Measurements from ENCODE around the gene ETF1.
"Not testable (repeated sequence)": the region's sequence is repeated elsewhere in the genome, so short reads cannot be mapped to it uniquely, and the experiment has no call there.

Gene ETF1

DNA sequence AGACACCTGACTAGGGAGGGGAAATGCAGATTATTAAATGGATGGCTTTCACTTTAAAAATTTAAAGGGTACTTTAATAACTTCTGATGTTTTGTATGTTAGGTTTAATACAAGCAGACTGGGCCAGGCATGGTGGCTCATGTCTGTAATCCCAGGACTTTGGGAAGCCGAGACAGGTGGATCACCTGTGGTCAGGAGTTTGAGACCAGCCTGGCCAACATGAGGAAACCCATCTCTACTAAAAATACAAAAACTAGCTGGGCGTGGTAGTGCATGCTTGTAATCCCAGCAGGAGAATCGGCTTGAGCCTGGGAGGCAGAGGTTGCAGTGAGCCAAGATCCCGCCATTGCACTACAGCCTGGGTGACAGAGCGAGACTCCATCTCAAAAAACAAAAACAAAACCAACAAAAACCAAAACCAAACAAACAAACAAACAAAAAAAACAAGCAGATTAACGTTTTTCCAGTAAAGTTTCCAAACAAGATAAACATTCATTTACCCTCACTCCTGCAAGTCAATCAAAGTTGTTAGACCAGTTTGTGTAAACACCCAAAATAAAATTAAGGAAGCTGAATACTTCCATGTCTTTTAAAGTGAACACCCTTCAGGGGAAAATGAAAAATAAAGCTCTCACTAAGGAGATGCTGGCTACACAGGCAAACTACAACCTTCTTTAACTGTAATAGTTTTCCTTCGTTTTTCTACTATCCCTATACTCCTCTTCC, 14.1 kb downstream of the ETF1 start:
- no peak for DNase-seq (ENCODE audit: low spot score)

DNA sequence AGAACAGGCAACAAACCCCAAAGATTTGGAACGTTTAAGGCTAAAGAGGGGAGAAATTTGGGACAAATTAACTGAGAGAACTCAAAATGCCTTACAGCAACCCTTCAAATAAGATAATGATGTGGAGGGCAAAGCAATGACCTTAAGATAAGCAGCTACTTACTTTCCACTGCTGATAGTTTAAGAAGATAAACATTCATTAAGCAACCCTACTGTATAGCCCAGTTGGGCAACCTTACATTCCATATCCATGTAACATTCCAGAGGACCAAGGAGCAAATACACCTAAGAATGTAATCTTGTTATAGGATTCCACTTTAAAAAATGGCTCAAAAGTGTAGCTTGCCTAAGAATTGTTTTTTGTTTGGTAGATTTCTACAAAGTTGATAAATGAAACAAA, 14.8 kb downstream of the ETF1 start:
- no peak for DNase-seq (ENCODE audit: low spot score)

DNA sequence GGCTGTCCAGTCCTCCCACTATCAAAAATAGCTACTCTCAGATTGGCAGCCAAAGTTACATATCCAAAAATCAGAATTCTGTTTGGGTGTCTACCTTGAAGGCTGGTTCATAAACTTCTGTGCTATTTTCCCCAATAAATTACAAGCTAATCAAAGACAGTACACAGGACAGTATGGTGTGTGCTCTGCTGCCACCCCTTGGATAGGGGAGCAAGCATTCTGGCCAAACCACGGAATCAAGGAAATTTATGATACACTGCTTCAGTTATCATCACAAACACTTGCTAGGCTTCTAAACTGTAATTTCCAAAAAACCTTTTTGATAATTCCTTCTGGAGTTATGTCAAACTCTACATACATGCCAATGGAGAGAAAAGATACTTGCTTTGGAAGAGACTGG, 15.9 kb downstream of the ETF1 start:
- DNase-seq (ENCODE audit: low spot score): no peak

DNA sequence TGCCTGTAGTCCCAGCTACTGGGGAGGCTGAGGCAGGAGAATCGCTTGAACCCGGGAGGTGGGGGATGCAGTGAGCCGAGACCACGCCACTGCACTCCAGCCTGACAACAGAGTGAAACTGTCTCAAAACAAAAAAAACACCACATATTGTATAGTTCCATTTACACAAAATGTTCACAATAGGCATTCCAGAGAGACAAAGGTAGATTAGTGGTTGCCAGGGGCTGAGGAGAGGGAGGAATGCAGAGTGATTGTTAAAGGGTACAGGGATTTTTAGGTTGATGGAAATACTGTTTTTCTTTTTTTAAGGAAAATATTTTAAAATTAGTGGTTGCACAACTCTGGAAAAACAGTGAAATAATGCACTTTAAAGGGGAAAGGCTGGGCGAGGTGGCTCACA, 19.6 kb downstream of the ETF1 start:
- no peak for DNase-seq (ENCODE audit: low spot score)

DNA sequence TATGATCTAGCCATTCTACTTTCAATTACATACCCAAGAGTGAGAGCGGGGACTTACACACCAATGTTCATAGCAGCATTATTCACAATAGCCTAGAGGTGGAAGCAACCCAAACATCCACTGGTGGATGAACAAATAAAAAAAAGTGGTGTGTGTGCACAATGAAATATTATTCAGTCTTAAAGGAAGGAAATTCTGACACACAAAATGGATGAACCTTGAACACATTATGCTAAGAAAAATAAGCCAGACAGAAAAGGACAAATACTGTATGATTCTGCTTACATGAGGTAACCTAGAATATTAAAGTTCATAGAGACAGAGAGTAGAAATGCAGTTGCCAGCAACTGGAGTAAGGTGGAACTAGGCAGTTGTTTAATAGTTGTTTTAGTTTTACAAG, 22.1 kb downstream of the ETF1 start:
- DNase-seq (ENCODE audit: low spot score): no peak

DNA sequence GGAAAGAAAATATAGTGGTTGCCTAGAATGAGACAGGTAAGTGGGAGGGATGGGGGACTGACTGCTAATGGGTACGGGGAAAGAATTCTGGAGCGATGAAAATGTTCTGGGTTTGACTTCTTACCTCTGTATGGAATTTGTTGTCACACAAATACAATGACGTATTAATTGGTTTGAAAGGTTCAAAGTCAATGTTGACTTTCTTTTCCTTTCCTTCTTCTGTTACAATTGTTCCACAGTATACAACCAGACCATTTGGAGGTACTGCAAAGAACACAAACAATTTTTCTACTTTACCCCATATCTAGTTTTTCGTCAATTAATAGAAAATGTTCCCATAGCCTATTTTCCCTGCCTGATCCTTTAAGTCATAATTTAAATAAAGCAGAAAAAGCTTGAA, 25.6 kb downstream of the ETF1 start:
- no peak for DNase-seq (ENCODE audit: low spot score)

DNA sequence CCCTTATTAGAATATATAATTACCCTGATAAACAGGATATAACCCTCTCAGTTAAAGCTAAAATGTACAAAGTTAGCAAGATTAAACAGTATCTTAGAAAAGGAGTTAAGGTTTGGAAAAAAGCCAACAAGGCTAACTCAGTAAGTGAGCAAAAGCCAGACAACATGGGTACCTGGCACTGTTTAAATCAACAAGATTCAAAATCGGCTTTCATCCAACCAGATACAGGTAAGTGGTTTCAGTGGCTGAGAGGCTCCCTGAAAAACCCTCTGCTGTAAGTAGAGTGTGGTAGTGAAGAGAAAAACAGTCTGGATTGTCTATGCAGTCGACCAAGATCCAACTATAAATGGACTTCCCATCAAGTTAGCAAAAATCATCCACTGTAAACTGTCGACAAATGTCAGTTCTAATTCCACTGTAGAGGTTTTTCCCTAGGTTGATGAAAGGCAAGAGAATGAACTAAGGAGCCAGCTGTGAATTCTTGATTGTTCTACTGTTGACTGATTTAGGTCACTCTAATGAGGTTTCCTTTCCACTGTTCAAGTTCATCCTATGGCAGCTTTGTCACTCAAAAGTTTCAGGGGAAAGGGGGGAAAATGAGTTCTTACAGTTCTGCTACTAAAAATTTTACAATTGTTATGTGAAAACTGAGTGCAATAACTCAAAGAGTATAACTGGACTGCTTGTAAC, 27.3 kb downstream of the ETF1 start:
- DNase-seq (ENCODE audit: low spot score): no peak

DNA sequence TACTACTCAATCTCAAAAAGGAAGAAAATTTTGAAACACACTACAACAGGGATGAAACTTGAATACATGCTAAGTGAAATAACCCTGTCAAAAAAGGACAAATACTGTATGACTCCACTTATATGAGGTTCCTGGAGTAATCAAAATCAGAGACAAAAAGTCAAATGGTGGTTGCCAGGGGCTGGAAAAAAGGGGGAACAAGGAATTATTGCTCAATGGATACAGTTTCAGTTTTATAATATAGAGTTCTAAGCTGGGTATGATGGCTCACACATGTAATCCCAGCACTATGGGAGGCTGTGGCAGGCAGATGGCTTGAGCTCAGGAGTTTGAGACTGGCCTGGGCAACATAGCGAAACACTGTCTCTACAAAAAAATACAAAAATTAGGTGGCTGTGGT, 29.0 kb downstream of the ETF1 start:
- DNase-seq (ENCODE audit: low spot score): no peak

DNA sequence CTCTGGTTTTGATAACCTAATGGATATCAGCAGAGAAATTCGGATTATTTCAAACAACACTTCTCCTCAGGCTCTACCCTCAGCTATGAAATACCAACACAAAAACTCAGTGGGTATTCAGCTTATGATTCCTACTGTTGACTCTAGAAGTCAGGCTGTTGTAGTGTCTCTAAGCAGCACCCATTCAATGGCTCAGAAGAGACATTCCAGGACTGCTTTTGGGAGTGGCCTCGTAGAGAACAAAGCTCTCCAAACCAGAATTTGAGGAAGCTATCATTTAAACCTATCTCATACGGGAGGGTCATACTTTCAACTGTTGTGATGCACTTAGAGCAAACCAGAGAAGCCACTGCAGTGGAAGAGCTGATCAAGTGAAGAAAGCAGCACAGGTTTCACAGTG, 34.1 kb downstream of the ETF1 start:
- DNase-seq (ENCODE audit: low spot score): no peak

DNA sequence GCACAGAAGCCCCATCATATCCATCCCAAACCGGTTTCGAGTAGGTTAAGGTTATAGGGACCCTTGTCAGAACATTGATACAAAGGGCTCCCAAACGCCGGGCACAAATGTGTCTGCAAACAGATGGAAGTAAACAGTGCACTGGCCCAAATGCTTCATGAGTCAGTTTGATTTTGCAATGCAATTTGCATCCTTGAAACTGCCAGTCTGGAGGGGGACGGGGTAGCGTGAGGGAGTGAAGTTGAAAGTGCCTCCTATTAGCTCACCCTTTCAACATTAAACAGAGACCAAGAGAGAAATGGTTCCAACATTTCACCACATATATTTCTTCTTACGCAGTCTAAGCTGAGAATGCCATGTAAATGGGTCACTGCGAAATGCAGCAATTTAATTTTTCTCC, 35.6 kb downstream of the ETF1 start:
- not testable (repeated sequence) for DNase-seq (ENCODE audit: low spot score)

DNA sequence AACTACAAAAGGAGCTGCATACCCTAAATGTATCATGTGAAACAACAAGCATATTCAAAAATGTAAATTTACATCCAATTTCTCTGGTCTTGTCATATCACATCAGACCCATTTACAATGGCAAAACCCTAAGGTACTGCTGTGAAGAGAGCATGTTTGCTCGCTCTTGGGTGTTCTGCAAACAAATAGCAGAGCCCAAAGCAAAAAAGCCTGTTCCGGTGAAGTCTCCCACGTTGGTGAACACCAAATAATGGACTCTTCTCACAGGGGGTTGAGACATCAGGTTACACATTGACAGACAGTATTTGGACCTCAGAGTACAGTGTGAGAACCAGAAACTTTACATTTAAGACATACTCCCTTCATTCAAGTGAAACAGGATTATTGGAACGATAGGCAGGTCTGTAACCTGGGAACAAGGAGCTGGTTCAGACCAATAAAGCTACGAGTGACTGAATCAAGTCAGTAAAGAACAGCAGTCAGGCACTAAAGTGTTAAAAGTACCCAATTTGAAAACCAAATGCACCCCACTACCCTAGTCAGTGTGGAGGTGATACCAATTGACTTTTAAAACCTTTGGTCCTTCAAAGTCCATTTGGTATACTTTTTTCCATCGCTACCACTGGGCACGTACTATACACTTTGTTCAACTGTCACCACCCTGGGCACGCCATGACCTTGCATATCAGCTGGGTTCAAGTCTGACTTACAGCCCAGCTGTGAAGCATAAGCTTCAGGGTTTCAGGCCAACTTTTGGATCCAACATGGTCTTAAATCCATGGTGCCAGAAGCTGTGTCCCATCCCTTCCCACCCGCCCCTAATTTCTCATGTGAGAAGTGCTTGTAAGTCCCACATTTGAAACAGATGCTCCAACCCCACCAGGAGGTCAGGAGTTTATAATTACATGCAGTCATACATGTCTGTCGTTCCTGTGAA, 36.4 kb downstream of the ETF1 start:
- no peak for DNase-seq (ENCODE audit: low spot score)

DNA sequence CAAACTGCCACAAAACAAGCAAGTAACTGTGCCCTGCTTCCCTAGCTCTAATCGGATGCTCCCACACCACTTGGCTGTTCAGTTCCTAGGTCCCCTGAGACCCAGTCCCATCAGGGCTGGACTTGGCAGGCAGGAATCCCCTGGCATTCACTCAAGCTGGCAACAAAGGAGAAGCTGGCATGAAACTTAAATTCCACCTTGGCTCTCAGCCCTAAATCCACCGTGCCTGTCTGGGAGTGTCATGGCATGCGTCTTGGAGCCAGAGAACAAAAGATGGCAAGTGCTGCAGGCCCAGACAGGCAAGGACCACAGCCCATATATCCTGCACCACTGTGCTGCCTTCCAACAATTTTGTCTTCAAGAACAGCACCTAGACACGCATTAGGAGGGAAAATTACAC, 38.2 kb downstream of the ETF1 start:
- no peak for DNase-seq (ENCODE audit: low spot score)

DNA sequence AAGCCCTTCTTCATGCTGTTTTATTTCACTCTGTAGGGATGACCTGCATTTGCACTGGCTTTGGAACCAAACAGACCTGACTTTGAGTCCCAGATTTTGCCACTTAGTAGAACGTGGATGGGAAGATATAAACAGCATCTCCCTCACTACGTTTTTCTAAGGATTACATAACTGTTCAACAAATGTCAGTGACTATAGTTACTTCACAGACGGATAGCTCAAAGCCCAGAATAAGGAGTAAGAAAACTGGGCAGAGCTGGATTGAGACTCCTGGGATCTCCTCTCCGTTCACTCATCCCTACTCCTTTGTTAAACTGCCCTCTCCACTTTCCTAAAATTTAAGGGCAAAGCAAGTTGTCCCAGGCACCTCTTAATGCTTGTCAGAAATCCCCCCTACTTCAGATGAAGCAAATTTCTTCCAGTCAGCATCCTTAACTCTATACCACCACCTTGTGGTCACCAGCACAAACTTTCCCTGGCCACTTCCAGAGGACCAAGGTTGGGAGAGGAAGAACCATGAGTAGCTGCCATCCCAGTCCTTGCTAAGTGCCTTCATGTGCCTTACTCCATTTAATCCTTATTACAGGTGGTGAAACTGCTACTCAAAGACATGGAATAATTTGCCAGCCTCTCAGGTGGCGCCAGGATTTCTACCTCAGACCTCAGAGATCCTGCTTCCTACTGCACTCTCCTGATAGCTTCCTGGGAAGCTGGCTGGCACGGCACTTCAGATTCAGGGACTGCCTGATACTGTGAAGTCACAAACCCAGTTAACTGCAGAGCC, 39.4 kb downstream of the ETF1 start:
- DNase-seq (ENCODE audit: low spot score): peak; percentile 73

DNA sequence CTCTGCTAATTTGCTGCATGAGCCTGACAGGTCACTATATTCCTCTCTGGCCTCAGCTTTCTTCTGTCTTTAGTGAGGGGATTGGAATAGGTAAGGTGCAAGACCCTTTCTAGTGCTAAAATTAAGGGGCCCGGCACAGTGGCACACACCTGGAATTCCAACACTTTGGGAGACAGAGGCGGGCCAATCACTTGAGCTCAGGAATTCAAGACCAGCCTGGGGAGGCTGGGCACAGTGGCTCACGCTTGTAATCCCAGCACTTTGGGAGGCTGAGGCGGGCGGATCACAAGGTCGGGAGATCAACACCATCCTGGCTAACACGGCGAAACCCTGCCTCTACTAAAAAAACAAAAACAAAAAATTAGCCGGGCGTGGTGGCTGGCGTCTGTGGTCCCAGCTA, 40.5 kb downstream of the ETF1 start:
- DNase-seq (ENCODE audit: low spot score): no peak

DNA sequence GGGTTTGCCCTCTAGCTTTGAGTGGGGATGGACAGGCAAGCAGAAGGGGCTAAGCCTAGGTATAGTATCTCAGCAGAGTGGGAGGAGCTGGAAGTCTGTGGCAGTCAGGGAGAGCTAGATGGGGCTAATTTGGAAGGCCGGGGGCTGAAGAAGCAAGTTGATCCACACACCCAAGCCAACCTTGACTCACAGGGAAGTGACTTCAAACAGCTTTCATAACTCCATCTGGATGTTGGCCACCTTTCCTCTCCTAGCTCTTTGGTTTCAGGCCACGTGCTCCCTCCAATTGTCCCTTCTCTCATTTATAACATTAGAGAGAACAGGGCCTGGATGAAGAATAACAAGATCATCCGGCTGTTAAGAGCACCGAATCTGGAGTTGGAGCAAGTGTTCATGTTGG, 40.9 kb downstream of the ETF1 start:
- no peak for DNase-seq (ENCODE audit: low spot score)

DNA sequence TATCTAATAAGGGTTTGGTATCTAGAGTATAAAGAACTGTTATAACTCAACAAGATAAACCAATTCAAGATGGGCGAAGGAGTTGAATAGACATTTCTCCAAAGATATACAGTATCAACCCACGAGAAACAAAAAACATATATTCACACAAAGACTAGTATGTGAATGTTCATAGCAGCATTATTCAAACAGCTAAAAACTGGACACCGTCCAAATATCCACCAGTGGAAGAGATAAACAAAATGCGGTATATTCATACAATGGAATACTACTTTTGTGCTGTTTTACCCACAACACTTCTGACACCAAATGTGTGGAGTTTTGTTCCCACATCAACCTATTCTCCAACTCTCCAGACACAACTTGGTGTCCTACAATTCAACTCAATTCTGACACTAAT, 44.7 kb downstream of the ETF1 start:
- DNase-seq (ENCODE audit: low spot score): no peak

DNA sequence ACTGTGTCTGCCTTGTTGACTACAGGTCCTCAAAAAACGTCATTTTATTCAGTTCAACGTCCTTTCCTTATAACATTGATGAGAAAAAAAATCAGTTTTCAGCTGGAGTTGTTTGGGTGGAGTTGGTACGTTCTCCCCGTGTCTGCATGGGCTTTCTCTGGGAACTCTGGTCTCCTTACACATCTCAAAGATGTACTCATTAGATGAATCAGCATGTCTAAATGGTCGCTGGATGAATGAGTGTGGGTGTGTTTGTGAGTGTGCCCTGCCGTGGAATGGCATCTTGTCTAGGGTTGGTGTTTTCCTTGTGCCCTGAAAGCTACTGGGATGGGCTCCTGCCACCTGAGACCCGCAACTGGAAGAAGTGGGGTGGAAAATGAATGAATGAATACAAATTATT, 47.7 kb downstream of the ETF1 start:
- no peak for DNase-seq (ENCODE audit: low spot score)

DNA sequence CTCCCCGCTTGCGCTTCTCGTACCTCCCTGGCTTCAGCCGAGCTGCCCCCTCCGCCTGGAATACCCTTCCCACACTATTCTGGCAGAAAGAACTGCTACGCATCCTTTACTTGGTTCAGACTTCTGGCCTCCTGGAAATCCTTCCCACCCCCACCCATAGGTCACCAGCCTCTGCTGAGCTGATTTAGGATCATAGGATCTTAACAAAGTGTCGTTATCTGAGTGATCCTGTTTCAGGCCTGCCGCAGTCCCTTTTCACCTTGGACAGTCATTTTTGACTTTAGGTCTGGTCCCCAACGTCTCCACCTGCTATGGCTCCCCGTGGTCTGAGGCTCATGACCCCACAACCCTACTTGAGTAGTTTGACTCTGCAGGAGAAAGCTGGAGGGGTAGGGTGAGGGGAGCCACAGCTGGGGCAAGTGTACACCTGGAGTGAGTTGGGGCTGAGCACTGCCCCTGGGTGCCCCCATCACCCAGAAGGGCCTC, 50.4 kb downstream of the ETF1 start:
- no peak for DNase-seq (ENCODE audit: low spot score)

DNA sequence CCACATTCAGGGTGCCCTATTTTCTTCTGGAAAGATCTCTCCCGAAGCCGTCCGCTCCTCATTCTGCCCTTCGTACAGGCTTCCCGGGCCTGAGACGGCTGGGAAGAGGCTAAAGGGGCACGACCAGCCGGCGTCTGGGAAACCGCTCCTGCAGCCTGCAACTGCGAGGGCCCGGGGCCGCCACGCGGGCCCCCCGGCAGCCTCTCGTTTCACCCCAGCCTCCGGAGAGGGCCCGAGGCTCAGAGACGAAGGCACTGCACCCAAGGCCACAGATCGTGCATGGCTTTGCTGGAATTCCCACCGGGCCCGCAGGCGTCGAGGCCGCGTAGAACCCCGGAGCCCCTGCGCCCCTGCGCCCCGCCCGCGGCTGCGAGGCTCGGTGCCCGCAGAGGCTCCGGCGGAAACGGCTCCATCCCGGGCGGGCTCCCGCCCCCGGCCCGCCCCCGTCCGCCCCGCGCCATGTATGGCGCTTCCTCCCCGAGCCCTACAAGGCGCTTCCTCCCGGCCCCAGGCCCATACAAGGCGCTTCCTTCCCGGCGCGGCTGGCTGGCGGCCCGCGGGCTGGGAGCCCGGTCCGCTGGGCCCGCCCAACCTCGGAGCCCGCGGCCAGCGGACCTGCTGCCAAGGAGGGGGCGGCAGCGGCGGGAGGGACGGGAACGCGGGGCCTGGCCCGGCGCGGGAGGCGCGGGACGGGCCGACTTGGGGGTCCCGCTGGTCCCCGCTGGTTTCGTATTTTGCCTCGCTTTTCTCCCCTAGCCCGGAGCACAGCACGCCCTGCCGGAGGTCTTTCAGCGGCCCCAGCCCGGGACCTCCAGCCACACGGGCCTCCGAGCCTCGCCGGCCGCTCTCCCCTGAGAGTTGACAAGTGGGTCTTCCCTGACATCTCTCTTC, 51.1 kb downstream of the ETF1 start:
- peak; percentile 58 for DNase-seq (ENCODE audit: low spot score)

DNA sequence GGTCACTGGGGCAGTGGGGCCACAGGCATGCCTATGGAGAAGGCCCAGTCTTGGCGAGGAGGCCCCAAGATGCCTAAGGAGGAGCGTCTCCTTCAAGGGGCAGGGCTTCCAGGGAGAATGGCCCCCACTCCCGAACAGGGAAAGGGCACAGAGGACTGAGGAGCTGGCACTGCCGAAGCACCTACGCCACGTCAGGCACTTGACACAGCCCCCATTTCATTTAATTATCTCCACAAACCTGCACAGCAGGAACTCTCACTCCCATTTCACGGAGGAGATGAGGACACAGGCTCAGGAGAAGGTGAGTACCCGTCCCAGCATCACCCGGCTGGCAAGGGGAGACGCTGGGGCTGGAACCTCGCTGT, 51.8 kb downstream of the ETF1 start:
- DNase-seq (ENCODE audit: low spot score): no peak
